ENCODE results near the gene GALR1.

The GALR1 gene

GRCh38 chr18:77321823-77322805 is 72.5 kb downstream of the GALR1 start:
- DNase-seq: no peak

GRCh38 chr18:77323640-77324299 is 74.1 kb downstream of the GALR1 start:
- no peak for DNase-seq

All from NCI-H2029 treated with DMSO at 0.1 percent for 48 hours (cell line).